ENCODE data around the gene CCDC12. TPM values are rescaled to one million over a fixed set of nuclear protein-coding genes. Genes with fewer than 3 reads are reported as not detected.

The CCDC12 gene
- total RNA-seq, 1 experiment from 2014 or later = 44.2 TPM

DNA sequence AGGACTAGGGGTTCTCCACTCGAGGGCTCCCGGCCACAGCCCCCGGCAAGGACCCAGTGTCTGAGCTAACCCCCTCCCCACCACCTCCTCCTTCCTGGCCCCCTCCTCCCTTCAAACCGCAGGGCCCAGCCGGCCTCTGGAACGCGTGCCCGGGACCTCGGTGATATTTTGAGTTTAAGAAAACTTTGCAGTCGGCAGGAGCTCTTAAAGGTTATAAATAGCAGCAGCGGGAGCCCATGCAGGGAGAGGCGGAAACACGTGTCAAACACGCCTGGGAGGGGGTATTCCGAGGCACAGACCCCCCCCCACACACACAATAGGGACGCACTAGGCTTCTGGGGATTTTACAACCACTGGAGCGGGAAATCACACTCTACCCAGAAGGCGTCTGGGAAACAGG is 102.1 kb downstream of the CCDC12 start:
- BruUV-seq (replicated peaks) = no TSS peak
- no peak for ATAC-seq
- TF ChIP-seq, protein P1, sequence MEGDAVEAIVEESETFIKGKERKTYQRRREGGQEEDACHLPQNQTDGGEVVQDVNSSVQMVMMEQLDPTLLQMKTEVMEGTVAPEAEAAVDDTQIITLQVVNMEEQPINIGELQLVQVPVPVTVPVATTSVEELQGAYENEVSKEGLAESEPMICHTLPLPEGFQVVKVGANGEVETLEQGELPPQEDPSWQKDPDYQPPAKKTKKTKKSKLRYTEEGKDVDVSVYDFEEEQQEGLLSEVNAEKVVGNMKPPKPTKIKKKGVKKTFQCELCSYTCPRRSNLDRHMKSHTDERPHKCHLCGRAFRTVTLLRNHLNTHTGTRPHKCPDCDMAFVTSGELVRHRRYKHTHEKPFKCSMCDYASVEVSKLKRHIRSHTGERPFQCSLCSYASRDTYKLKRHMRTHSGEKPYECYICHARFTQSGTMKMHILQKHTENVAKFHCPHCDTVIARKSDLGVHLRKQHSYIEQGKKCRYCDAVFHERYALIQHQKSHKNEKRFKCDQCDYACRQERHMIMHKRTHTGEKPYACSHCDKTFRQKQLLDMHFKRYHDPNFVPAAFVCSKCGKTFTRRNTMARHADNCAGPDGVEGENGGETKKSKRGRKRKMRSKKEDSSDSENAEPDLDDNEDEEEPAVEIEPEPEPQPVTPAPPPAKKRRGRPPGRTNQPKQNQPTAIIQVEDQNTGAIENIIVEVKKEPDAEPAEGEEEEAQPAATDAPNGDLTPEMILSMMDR (conservative IDR thresholded peaks at IDR 0.05; ENCODE audit: low read depth, low read length) = no peak
- TF ChIP-seq EZH2 (IDR thresholded peaks at IDR 0.05; ENCODE audit: low read length, unreplicated experiment) = no peak
- Histone ChIP-seq H3K9ac (ENCODE audit: low read length) (no peak overlapping the region), H2AFZ (ENCODE audit: low read length) (no peak overlapping the region), H4K20me1 (ENCODE audit: low read length) (no peaks in the 10 kb centered on the region), H3K27ac (ENCODE audit: low read length) (no peak overlapping the region), H3K4me3 (ENCODE audit: low read length) (no peak overlapping the region), H3K9me3 (ENCODE audit: low read length) (no peaks in the 10 kb centered on the region), H3F3A (ENCODE audit: low read length, unreplicated experiment) (no peaks in the 10 kb centered on the region), H3K27me3 (ENCODE audit: low read length) (no peaks in the 10 kb centered on the region), H3K36me3 (ENCODE audit: low read depth, low read length) (no peaks in the 10 kb centered on the region), H3K4me2 (ENCODE audit: low read length) (no peak overlapping the region), H3K9me2 (replicated peaks; ENCODE audit: low read length) (no peaks in the 10 kb centered on the region), H3K4me1 (ENCODE audit: insufficient read depth, low read length) (no peaks in the 10 kb centered on the region), H3K79me2 (ENCODE audit: low read length) (no peaks in the 10 kb centered on the region)
- POLR2A ChIA-PET (ENCODE audit: unreplicated experiment) = no interaction called here
- CTCF ChIA-PET = no interaction called here
- no peak for DNase-seq
- intact Hi-C loops (cut with micrococcal nuclease) = no loop called here

DNA sequence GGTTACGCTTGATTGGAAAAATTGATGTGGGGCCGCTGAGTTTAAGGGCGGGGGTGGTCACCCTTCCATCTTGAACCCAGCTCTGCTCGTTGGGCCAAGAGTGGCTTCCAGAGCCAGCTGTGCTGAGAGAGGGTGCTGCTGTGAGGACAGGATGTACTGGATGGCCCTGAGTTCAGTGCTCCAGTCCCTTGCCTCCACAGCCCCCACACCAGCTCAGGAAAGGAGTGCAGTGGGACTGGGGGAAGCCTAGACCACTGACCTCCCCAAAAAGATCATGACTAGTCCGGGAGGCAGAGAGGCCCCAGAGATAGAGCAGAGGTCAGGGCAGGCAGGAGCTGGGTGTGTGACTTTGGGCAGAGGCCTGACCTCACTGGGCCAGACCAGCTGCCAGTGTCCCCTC is 103.0 kb downstream of the CCDC12 start:
- POLR2A ChIA-PET (ENCODE audit: unreplicated experiment) = no interaction called here
- intact Hi-C loops (cut with micrococcal nuclease) = no loop called here

More for the DNA sequence above, 103.0 kb downstream of the CCDC12 start:
- H3K4me1 ChIP-seq (ENCODE audit: insufficient read depth, low read length) = no peaks in the 10 kb centered on the region
- no peaks in the 10 kb centered on the region for H3K79me2 ChIP-seq (ENCODE audit: low read length)
- no peaks in the 10 kb centered on the region for H4K20me1 ChIP-seq (ENCODE audit: low read length)
- DNase-seq (no peak), ATAC-seq (no peak)
- H2AFZ ChIP-seq (ENCODE audit: low read length) = no peak overlapping the region
- no peaks in the 10 kb centered on the region for H3K9me3 ChIP-seq (ENCODE audit: low read length)
- no peaks in the 10 kb centered on the region for H3K9me2 ChIP-seq (replicated peaks; ENCODE audit: low read length)
- no peaks in the 10 kb centered on the region for H3K36me3 ChIP-seq (ENCODE audit: low read depth, low read length)
- H3K4me3 ChIP-seq (ENCODE audit: low read length) = no peak overlapping the region
- no peak overlapping the region for H3K4me2 ChIP-seq (ENCODE audit: low read length)
- H3K27ac ChIP-seq (ENCODE audit: low read length) = no peak overlapping the region
- TF ChIP-seq EZH2 (IDR thresholded peaks at IDR 0.05; ENCODE audit: low read length, unreplicated experiment) (no peak), EZH2phosphoT487 (IDR thresholded peaks at IDR 0.05; ENCODE audit: borderline replicate concordance, low read length) (no peak)
- TF ChIP-seq, protein P1 (conservative IDR thresholded peaks at IDR 0.05; ENCODE audit: low read depth, low read length) = no peak
- no TSS peak for BruUV-seq (replicated peaks)
- CTCF ChIA-PET = no interaction called here
- no peak overlapping the region for H3K9ac ChIP-seq (ENCODE audit: low read length)
- H3K27me3 ChIP-seq (ENCODE audit: low read length) = no peaks in the 10 kb centered on the region
- no peaks in the 10 kb centered on the region for H3F3A ChIP-seq (ENCODE audit: low read length, unreplicated experiment)

Other genes starting within 250 kb of the CCDC12 start
- gene MYL3, start 113.3 kb downstream of the CCDC12 start, total RNA-seq (2014; rRNA removed) = not detected in 2 replicates
- gene PTH1R, start 99.0 kb downstream of the CCDC12 start, total RNA-seq (2014; rRNA removed) = not detected in 2 replicates
- 50.7 and 77.2 TPM in 2 replicates for gene NBEAL2, start 2.9 kb upstream of the CCDC12 start, total RNA-seq (2014; rRNA removed)
- 23.6 and 24.1 TPM in 2 replicates for gene SETD2, start 187.4 kb upstream of the CCDC12 start, total RNA-seq (2014; rRNA removed)